GM21619 (cell line): ENCODE results near the gene LAIR2.
"Not testable (repeated sequence)": the region's sequence is repeated elsewhere in the genome, so short reads cannot be mapped to it uniquely, and the experiment has no call there.

ENCODE experiments used
- ATAC-seq: cut with Tn5 transposase; IDR thresholded peaks from one replicate; pipeline ENCODE4 v1.9.1; 2021; ENCODE audit not compliant: unreplicated experiment

LAIR2 gene

DNA sequence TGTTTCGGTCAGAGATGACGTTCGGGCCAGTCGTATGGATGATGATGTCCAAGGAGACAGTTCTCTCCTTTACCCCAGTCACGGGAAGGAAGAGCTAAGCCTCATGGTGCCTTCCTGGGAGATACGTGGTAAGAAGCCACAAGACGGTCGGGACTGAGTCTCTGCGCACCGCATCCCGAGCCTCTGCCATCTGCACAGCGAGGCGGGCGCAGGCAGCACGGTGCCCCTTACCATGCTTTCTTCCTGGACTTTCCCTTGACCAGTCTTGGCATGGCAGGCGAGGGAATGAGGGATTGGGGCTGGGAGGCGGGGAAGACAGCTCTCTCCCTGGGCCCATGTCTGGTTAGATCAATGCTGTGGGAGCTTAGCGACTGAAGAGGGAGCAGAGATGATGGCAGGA is 10.1 kb upstream of the LAIR2 start:
- no peak for ATAC-seq

DNA sequence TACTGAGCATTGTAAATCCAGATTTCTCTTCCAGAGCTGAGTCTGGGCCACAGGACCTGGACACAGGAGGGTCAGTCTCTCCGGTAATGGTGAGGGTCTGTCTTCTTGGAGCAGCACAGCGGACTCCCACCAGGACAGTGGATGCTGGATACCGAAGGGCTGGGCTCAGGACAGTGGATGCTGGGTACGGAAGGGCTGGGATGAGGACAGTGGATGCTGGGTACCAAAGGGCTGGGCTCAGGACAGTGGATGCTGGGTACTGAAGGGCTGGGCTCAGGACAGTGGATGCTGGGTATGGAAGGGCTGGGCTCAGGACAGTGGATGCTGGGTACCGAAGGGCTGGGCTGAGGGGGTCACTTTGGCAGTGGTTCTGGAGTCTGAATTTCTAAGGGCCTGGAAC is 9.6 kb upstream of the LAIR2 start:
- ATAC-seq, result not testable (repeated sequence)

DNA sequence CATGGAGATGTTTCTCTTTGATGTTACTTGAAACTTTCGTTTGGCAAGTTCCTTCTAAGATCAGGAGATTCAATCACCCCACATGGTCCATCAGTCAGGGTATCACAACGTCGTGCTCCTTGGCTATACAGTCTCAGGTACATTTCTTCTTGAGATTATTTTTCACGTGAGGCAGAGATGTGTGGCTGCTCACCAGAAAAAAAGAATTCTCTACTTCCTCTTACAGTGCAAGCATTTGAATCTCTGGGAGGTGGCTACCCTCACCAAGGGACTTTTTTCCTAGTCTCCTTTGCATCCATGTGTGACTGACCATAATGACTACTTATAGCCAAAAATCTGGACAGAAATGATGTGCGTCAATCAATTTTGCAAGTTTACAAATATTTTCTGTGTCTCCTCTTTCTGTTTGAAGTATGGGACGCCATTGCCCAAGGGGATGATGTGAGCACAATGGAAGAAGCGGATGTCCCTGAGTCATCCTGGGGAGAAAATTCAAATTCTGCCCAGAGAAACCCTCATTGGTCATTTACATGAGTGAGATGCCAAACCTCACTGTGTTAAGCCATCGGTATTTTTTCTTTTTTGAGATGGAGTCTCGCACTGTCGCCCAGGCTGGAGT is 8.6 kb upstream of the LAIR2 start:
- no peak for ATAC-seq

DNA sequence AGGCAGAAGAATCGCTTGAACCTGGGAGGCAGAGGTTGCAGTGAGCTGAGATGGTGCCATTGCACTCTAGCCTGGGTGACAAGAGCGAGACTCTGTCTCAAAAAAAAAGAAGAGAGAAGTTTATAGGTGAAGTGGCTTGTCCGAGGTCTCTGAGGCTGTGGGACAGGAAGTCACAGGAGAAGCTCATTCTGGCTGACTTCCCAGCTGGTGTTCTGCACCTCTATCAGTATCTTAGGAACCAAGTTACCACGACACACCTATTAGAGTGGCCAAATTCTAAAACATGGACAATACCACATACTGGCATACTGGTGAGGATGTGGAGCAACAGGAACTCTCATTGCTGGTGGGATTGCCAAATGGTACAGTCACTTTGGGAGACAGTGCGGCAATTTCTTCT is 7.3 kb upstream of the LAIR2 start:
- not testable (repeated sequence) for ATAC-seq

DNA sequence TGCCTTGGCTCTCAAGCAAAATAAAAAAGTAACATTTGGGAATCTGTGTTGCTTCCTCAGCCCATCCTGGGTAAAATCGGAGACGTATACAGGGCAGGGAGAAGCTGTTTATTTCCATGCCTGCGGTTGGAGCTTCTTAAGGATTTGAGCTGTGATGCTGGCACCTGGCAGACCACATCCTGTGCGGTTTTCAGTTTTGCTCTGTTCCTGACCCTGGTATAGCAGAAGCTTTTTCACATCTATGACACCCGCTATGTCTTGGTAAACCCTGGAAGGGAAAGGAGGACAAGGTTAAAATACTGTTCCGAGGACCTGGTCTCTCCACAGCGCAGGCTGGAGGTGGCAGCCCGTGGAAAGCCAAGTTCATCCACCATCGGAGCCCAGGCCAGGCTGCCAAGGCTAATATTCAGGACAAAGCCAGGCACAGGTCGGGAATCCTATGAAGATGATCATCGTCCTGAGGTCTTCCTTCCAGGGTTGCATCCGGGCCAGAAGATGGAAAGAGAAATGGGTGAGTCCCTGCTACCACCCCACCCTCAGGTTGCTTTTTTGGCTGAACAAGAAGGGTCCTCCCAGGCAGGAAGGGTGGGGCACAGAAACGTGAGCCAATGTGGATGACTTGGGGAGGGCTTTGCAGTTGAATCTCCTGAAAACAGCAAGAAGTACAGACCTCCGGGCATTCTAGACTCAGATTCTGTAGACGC is 4.7 kb upstream of the LAIR2 start:
- not testable (repeated sequence) for ATAC-seq

DNA sequence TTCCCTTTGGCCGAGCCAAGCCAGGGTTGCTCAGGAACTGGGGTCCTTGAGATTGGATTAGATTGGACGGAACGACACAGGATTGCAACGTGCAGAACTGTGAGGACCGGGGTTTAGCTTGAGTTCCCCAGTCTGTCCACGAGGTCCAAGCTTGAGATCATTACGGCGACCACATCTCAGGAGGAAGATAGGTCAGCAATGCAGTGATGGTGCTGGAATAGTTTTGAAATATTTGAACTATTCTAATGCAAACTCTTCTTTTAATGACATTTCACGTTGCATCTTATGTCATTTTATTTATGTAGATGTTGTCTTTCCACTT is 4.2 kb upstream of the LAIR2 start:
- not testable (repeated sequence) for ATAC-seq

DNA sequence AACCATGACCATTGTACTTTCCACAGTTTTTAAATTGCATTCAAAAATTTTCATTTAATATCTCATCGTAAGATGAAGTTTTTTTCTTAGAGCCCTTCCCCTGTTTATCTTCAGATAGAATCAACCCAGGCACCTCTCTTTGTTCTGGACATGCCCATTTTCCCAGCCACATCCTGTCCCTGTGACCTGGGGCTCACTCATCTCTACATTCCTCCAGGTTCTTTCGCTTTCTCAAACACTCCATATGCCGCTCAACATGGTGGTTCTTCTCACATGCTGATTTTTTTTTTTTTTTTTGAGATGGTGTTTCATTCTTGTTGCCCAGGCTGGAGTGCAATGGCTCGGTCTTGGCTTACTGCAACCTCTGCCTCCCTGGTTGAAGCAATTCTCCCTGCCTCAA is 2.9 kb downstream of the LAIR2 start:
- not testable (repeated sequence) for ATAC-seq

DNA sequence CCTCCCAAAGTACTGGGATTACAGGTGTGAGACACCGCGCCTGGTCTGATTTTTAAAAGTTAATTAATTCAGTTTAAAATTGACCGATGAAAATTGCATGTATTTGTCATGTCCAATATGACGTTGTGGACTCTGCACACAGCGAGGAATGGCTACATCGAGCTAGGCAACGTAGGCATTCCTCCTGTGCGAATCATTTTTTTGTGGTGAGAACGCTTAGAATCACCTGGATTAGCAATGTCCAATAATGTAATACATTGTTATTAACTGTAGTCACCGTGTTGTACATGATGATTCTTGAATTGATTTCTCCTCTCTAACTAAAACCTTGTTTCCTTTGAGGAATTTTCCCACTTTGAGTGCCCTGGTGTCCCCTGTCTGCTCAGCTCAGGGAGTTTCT is 3.4 kb downstream of the LAIR2 start:
- ATAC-seq, result no peak

DNA sequence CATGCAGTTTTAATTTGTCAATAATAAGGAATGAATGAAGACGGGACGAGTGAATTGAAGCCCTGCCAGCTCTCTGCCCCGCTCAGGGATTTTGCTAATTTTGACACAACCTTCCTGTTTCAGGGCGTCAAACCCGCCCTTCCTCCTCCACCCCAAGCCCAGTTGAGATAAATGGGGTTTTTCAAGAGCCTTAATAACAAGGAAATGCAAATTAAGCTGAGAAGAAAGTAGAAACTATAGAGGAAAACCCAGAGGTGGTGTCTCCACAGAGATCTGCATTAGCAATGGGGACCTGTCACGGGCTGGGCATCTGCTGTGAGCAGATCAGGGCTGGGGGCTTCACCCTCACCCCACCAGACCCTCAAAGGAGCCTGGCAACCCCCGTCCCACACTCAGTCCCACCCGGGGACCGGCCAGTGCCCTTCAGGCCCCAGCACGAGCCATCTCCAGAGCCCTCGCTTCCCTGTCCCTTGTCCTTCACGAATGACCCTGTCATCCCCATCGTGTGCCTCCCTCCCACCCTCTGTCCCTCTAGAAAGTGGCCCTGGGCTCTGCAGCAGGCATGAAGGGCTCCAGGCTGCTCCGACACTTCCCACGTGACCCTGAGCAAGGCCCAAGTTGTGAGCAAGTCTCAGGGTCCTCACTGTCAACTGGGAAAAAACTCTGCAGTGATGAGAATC is 4.5 kb downstream of the LAIR2 start:
- ATAC-seq, result not testable (repeated sequence)

DNA sequence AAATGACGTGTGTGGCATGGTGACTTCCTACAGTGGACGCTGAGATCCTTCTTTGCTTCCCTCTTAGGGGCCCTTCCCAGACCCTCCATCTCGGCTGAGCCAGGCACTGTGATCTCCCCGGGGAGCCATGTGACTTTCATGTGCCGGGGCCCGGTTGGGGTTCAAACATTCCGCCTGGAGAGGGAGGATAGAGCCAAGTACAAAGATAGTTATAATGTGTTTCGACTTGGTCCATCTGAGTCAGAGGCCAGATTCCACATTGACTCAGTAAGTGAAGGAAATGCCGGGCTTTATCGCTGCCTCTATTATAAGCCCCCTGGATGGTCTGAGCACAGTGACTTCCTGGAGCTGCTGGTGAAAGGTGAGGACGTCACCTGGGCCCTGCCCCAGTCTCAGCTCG is 5.2 kb downstream of the LAIR2 start:
- no peak for ATAC-seq

DNA sequence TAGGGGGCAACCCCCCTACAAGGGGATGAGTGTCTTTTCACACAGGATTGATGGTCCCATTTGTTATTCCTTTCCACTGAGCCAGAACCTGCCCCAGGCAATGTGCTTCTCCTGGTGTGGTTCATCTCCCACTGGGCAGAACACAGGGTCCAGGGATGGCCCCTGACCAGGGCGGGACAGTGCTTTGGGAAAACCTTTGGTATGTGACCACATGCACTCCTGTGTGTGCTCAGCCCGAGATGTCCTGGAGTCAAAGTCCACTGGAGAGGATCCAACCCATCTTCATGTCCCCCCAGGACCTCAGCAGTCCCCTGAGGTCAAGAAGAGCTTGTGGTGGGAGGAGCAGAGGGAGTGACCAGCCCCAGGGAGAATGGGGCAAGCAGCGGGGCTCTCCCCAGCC is 5.9 kb downstream of the LAIR2 start:
- not testable (repeated sequence) for ATAC-seq

DNA sequence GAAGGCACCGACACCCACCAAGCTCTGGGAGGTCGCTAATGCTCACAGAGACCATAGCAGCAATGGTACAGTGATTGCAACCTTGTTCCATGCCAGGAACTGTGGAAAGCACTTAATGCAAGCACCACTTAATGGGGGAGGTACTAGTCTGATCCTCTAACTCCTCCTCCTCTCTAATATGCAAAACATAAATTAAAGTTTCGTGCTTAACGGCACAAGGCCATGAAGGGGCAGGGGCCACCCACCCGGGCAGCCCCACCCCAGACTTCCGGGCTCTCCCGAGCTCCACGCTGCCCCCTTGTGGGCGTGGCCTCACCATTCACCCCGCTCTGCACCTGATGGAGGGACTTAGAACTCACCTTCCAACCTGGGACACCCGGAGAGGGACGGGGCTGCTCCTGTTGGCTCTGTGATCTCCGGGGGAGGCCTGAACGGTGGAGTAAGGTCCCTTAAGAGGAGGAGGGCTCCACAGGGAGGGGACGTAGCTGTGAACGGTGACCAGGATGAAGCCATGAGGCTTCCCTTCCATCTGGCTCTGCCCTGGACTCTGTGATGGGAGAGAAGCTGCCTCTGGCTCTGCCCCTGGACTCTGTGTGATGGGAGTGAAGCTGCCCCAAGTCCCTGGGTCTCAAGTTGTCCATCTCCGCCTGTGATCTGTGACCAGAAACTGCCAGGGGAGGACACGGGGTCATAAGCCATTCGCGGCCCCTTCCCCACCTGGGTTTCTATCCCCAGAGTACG is 6.7 kb downstream of the LAIR2 start:
- not testable (repeated sequence) for ATAC-seq

DNA sequence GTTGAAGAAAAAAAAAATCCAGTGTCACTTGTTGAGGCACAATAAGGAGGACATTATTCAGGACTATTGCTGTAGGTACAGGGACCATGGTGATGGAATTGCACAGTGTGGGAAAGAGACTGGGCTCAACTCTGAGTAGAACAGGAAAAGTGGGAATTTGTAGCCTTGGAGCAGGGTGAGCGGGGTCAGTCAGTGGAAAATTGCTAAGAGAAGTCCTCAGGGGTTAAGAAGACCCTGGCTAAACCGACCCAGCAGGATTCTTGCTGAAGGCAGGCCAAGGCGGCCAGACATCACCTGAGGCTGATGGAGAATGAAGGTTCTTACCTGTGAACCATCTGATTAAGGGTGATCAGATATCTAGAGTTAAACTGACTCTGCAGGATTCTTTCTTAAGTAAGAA is 12.5 kb downstream of the LAIR2 start:
- no peak for ATAC-seq

DNA sequence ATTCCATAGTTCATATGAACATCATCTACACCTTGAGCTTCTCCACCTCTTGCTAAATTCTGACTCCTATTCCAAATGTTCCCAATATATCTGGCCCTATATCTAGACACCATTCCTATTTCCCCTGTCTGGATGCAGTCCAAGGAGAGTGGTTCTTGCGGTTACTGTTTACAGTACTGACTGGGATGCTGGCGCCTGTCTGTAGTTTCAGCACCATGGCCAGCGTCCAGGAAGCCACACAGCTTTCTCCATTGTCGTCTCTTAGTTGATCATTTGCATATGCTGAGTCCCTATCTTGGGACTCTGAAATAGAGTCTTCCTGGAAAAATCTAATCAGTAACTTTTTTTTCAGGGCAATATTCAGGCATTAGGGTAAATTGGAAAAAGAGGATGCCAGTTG is 14.9 kb downstream of the LAIR2 start:
- no peak for ATAC-seq

DNA sequence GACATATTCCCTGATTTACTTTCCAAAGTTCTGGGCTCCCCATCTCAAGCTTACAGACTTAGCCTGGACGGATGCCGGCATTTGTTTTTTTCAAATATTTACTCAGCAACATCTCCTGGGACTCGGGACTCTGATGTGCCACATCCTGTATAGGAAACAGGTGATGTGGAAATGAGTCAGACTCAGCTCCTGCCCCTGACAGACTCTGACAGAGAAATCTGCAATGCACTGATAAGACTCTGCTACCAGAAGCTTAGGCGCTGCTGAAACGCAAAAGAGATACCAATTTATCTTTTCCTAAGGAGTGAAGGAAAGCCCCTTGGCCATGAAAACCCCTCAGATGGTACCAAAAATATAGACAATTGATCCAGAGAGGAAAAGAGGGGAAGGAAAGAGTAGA is 16.2 kb downstream of the LAIR2 start:
- ATAC-seq, result peak; percentile 53

DNA sequence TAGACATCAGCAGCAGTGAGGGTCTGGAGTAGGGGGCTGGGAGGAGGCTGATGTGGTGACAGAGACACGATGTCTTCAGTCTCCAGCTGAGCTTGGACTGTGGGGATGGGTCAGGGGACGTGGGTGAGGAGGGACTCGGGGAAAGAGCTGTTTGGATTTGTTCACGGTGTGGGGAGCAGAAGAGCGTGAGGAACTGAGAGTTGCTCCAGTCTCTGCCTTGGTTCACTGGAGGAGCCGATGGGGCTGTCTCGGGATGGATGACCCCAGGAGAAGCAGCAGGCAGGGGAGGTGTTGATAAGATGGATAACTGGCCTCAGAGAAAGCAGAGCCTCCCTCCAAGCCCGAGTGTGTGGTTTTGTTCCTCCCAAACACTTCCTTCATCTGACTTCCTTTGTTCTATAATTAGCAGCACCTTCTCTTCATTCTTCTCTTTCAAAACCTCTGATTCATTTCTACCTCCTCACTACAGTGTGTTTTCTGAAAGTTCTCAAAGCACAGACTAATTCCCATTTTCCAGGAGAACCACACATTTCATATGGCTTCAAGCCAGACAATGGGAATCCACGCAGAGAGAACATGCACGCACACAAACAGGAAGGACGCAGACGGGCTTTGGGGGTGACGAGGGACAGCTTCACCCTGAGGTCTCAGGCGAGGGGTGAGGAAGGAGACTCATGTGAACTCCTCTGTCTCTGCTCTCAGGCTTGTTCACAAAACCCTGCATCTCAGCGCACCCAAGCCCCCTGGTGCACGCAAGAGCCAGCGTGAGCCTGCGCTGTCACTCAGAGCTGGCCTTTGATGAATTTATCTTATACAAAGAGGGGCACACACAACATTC is 18.6 kb downstream of the LAIR2 start:
- ATAC-seq, result no peak

DNA sequence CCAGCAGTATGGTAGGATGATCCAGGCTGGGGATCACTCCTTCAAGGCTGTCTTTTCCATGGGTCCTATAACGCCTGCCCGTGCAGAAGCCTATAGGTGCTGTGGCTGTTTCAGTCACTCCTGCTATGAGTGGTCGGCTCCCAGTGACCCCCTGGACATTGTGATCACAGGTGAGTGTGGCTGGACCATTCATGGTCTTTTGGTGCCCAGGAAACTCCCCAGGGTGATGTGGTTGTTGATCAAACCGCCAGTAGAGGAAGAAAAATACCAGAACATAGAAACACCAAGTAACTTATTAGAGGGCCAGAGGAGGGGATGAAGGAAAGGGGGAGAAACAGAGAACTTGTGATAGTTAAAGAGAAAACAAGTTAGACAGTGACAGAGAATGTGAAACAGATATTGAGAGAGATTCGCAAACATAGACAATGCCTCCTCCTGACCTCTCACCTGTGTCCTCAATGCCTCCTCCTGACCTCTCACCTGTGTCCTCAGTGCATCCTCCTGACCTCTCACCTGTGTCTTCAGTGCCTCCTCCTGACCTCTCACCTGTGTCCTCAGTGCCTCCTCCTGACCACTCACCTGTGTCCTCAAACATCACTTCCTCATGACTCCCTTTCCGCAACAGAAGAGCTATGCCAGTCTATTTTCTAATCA is 19.4 kb downstream of the LAIR2 start:
- ATAC-seq, result no peak

DNA sequence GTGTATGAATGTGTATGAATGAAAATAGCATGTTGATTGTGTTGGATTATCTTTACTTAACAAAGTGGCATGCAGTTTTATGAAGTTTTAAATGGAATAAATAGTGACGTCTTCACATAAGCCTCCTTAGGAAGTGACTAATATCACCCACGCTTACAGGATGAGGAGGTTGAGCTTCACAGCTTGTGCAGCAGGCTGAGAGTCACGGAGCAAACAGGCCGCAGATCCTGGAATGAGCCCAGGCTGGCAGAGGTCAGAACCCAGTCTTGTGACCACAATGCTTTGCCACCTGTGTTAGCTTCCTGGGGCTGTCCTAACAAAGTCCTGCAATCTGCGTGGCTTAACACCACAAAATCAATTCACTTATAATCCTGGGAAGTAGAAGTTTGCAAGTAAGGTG is 20.8 kb downstream of the LAIR2 start:
- ATAC-seq, result no peak

DNA sequence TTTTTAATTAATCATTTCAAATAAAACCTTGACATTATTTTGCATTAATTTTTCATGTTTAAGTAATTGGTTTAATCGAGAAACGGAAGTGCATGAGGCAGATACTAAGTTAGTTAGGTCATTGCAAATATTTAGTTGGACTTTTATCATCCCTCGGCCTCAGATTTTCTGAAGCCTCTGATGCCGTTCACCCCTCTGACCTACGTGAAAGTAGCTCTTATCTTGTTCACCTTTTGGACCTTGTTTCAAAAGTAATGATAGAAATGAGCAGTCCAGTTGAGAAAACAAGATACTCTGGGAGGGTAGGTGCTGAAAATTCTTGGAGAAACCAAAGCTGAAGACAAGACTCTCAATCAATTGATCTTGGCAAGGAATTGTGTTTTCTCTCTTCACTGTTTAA is 23.0 kb downstream of the LAIR2 start:
- no peak for ATAC-seq

DNA sequence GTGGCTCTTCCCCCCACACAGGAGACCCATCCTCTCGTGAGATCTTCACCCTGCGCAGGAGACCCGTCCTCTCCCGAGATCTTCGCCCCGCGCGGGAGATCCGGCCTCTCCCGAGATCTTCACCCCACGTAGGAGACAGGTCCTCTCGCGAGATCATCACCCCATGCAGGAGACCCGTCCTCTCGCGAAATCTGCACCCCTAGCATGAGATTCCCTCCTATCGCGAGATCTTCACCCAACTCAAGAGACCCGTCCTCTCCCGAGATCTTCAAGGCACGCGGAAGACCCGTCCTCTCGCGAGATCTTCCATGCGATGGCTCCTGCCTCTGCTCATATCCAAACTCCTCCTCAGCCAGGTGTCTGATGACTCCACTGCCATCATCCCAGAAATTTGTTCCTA is 24.3 kb downstream of the LAIR2 start:
- no peak for ATAC-seq
